ENCODE data around the gene IPP.

DNA sequence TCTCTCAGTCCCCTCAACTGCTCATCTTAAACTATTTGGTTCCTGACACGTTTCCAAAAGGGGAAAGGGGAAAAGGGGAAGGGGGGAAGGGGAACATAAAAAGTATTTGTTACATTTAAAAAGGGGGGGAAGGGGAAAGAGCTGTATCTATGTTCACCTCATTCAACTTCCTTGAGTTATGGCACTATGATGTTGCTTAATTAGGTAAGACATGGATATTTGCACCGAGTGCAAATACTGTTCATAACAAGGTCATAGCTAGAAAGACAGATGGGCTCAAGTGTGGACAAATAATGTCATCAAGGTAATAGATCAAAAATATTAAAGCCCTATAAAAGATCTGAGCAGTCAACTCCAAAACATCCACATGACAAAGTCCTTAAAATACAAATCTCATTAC, 90.1 kb downstream of the IPP start:
- no peak for TF ChIP-seq POLR2A (IDR thresholded peaks at IDR 0.05; ENCODE audit: low read length)
- no peak for TF ChIP-seq GATA1 (IDR thresholded peaks at IDR 0.05; ENCODE audit: low read depth, low read length)

Measured in erythroblast (primary cell).